Glutamatergic neuron (in vitro differentiated cells): ENCODE data around the gene NEAT1. TPM values are rescaled to one million over a fixed set of nuclear protein-coding genes. Genes with fewer than 3 reads are reported as not detected.

ENCODE experiments used
- DNase-seq: peaks from one replicate; pipeline ENCODE4 v3.0.0; 2022
- H3K27ac Mint-ChIP-seq: one replicate; pipeline ENCODE4 v1.8.0; 2020; ENCODE audit warnings: mild to moderate bottlenecking, mixed read lengths, inconsistent platforms; ENCODE audit not compliant: unreplicated experiment
- H3K27me3 Mint-ChIP-seq: one replicate; pipeline ENCODE4 v1.8.0; 2020; ENCODE audit warnings: mild to moderate bottlenecking, moderate library complexity, mixed read lengths, inconsistent platforms; ENCODE audit not compliant: unreplicated experiment
- H3K36me3 Mint-ChIP-seq: one replicate; pipeline ENCODE4 v1.8.0; 2020; ENCODE audit warnings: mild to moderate bottlenecking, mixed read lengths, inconsistent platforms; ENCODE audit not compliant: unreplicated experiment
- H3K4me1 Mint-ChIP-seq: one replicate; pipeline ENCODE4 v1.8.0; 2020; ENCODE audit warnings: mild to moderate bottlenecking, low read depth, mixed read lengths, inconsistent platforms; ENCODE audit not compliant: unreplicated experiment
- H3K4me3 Mint-ChIP-seq: one replicate; pipeline ENCODE4 v1.8.0; 2020; ENCODE audit warnings: mild to moderate bottlenecking, mixed read lengths, inconsistent platforms; ENCODE audit not compliant: unreplicated experiment
- H3K9me3 Mint-ChIP-seq: one replicate; pipeline ENCODE4 v1.8.0; 2020; ENCODE audit warnings: mild to moderate bottlenecking, moderate library complexity, mixed read lengths, inconsistent platforms; ENCODE audit not compliant: unreplicated experiment
- total RNA-seq: library from RNA; stranded (reverse); fragmentation: NEBNext Ultra II Directional; extraction: Animal tissue kit (Norgen Biotek cat#: 25700); gene quantifications from one replicate; pipeline ENCODE4 v1.2.1, GENCODE V29; 2021; ENCODE audit not compliant: unreplicated experiment
- TF ChIP-seq, protein P1 (sequence below): fragments of 200-600 bp; sonication (generic); IDR thresholded peaks from one replicate; pipeline ENCODE4 v1.5.0; 2021; ENCODE audit not compliant: partially characterized antibody, unreplicated experiment

The NEAT1 gene
- total RNA-seq, 1 donor from 2014 or later = 107 TPM

DNA sequence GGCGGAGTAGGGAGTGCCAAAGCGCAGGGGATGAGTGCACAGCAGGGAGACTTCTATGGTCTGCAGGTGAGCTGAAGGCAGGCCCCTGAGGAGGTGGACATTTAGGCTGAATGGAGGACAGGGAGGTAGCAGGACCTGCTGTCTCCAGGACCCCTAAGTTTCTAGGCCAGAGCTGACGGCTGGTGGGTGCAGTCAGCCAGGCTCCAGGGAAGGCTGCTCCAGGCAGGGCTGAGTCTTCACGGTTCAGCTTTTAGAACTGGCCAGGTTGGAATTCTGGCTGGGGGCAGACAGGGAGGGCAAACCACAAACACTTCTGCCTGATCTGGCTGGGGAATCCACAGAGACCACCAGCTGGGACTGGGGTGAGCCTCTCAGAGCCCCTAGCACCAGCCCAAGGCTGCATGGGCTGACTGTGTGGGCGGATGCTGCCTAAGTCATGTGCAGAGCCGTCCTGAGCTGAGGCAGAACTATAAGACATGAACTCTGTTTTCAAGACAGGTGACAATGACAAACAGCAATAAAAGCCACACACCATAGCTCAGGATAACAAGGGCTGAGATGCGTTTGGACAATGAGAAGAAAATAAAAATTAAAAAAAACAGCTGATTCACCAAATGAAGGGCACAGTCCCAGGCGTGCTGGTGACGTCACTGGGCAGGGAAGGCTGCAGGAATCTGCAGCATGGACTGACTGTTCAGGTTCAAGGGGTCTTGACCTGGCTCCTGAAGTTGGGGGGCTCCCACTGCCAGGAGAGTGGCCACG, 65.9 kb downstream of the NEAT1 start:
- Mint-ChIP-seq H3K27ac (peak overlapping the region; percentile 99), H3K27me3 (peaks cover 18% of the 10 kb centered on the region), H3K36me3 (no peaks in the 10 kb centered on the region), H3K9me3 (peaks cover 12% of the 10 kb centered on the region), H3K4me3 (peak overlapping the region; percentile 87), H3K4me1 (peaks cover 59% of the 10 kb centered on the region)
- peak; percentile 42 for DNase-seq
- TF ChIP-seq, protein P1, sequence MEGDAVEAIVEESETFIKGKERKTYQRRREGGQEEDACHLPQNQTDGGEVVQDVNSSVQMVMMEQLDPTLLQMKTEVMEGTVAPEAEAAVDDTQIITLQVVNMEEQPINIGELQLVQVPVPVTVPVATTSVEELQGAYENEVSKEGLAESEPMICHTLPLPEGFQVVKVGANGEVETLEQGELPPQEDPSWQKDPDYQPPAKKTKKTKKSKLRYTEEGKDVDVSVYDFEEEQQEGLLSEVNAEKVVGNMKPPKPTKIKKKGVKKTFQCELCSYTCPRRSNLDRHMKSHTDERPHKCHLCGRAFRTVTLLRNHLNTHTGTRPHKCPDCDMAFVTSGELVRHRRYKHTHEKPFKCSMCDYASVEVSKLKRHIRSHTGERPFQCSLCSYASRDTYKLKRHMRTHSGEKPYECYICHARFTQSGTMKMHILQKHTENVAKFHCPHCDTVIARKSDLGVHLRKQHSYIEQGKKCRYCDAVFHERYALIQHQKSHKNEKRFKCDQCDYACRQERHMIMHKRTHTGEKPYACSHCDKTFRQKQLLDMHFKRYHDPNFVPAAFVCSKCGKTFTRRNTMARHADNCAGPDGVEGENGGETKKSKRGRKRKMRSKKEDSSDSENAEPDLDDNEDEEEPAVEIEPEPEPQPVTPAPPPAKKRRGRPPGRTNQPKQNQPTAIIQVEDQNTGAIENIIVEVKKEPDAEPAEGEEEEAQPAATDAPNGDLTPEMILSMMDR = no peak

DNA sequence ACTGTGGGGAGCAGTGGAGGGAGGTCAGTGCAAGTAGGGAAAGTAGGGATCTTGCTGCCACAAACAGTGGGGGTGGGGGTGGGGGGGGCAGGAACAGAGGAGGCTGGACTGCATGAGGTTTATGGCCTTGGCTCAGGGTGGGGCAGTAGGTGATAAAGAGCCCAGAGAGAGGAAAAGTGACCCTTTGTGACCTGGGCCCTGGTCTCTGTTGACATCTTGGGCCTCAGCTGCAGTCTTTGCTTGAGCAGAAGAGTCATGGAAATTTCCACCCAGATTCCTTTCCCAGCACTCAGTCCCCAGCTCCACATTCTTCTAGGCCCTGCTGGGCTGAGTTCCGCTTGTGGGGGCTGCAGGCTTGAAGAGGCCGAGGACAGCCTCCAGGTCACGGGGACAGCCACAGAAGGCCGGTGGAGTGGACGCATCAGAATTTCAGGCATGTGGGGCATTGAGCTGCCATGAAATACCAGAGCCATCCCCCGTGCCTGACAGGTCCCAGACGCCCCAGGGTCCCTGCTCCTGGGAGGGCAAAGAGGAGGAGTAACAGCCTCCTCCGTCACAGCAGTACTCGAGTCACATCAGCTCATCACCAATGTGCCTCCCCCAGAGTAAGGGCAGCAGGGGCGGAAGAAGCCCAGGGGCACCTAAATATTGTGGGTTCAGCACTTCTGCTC, 66.6 kb downstream of the NEAT1 start:
- Mint-ChIP-seq H3K36me3 (no peaks in the 10 kb centered on the region), H3K27ac (peak overlapping the region; percentile 99), H3K9me3 (peaks cover 12% of the 10 kb centered on the region), H3K4me3 (peak overlapping the region; percentile 87), H3K4me1 (peaks cover 63% of the 10 kb centered on the region), H3K27me3 (peaks cover 18% of the 10 kb centered on the region)
- TF ChIP-seq, protein P1 = no peak
- no peak for DNase-seq

- no peaks in the 10 kb centered on the region for H3K36me3 Mint-ChIP-seq
- H3K4me3 Mint-ChIP-seq = peak overlapping the region; percentile 68
- peak; percentile 40 for DNase-seq
- TF ChIP-seq, protein P1 = no peak
- peaks cover 66% of the 10 kb centered on the region for H3K4me1 Mint-ChIP-seq
- peaks cover 18% of the 10 kb centered on the region for H3K27me3 Mint-ChIP-seq
- H3K27ac Mint-ChIP-seq = peak overlapping the region; percentile 99
- peaks cover 12% of the 10 kb centered on the region for H3K9me3 Mint-ChIP-seq
These were observed 67.2 kb downstream of the NEAT1 start for GRCh38 chr11:65489706-65490320.

DNA sequence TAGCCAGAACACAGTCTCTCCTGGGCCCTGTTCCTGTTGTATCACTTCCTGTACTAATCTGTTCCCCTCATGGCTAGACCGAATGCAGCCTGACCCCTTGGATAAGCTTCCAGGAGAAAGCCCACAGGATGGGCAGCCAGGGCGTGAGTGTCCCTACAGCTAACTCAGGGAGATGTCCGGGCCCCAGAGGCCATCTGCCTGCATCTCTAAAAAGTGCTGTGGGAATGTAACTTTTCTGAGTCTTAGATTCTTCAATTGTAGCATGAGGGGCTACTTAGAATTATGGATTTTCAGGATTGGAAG, 68.5 kb downstream of the NEAT1 start:
- TF ChIP-seq, protein P1 = no peak
- peak overlapping the region; percentile 99 for H3K27ac Mint-ChIP-seq
- H3K4me1 Mint-ChIP-seq = peaks cover 61% of the 10 kb centered on the region
- H3K9me3 Mint-ChIP-seq = peaks cover 13% of the 10 kb centered on the region
- peak overlapping the region; percentile 50 for H3K4me3 Mint-ChIP-seq
- peaks cover 18% of the 10 kb centered on the region for H3K27me3 Mint-ChIP-seq
- H3K36me3 Mint-ChIP-seq = no peaks in the 10 kb centered on the region
- DNase-seq = no peak
